Activated CD4-positive, alpha-beta T cell treated with anti-CD3 and anti-CD28 coated beads for 24 hours (primary cell): ENCODE measurements around the gene XXYLT1.
"Not testable (repeated sequence)": the region's sequence is repeated elsewhere in the genome, so short reads cannot be mapped to it uniquely, and the experiment has no call there.

Source experiments
- DNase-seq, 2 donors: peaks; one replicate each; pipeline ENCODE4 v3.0.0-alpha.2; 2020; ENCODE audit warnings: low read depth in 2 of 2

The XXYLT1 gene, protein sequence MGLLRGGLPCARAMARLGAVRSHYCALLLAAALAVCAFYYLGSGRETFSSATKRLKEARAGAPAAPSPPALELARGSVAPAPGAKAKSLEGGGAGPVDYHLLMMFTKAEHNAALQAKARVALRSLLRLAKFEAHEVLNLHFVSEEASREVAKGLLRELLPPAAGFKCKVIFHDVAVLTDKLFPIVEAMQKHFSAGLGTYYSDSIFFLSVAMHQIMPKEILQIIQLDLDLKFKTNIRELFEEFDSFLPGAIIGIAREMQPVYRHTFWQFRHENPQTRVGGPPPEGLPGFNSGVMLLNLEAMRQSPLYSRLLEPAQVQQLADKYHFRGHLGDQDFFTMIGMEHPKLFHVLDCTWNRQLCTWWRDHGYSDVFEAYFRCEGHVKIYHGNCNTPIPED

DNA sequence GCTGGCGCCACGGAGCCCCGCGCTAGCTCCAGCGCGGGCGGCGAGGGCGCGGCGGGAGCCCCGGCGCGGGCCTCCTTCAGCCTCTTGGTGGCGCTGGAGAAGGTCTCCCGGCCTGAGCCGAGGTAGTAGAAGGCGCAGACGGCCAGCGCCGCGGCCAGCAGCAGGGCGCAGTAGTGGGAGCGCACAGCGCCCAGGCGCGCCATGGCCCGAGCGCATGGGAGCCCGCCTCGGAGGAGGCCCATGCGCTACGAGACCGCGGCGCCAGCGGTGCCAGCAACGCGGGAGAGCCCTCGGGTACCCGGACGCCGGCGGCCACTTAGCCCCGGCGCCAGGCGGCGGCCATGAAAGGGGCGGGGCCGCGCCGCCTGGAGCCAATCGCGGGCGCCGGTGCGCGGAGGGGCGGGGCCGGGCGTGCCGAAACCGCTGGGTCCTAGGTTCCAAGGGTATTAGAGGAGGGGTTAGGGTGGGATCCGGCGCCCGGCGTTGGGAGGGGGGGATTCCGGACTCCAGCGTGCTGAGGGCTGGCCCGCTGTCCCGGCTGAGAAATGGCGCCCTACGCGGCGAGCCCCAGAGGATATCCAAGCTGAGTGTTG, at the start of gene XXYLT1:
Gene XXYLT1 (minus strand): TSS at position 343 of the 593 bp plus-strand sequence. CDS start 101 bp downstream, at position 242.
- DNase-seq: peak; percentile 82 to 86

DNA sequence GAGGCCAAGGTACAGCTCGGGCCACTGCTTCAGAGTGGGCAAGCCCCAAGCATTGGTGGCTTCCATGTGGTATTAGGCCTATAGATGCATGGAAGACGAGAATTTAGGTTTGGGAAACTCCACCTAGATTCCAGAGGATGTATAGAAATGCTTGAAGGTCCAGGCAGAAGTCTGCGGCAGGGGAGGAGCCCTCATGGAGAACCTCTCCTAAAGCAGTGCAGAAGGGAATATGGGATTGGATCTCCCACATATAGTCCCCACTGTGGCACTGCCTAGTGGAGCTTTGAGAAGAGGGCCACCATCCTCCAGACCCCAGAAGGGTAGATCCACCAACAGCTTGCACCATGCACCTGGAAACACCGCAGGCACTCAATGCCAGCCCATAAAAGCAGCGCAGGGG, 48.1 kb upstream of the XXYLT1 start:
- DNase-seq: no peak

DNA sequence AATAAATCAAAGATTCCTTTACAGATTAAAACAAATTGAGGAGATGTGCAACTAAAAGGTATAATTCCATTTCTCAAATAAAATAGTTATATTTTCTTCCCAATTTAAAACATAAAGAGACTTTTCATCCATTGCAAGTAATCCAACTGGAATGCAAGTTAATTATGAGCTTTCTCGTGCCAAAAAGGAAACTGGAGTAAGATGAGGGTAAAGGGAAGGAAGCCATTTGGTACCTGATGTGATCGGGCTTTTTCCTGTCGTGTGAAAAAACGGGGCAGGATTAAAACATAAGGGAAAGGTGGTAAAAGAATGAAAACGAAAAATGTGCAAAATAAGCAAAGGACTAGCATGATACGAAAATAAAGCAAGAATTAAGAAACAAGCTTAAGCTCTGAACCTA, 41.8 kb upstream of the XXYLT1 start:
- DNase-seq: no peak

DNA sequence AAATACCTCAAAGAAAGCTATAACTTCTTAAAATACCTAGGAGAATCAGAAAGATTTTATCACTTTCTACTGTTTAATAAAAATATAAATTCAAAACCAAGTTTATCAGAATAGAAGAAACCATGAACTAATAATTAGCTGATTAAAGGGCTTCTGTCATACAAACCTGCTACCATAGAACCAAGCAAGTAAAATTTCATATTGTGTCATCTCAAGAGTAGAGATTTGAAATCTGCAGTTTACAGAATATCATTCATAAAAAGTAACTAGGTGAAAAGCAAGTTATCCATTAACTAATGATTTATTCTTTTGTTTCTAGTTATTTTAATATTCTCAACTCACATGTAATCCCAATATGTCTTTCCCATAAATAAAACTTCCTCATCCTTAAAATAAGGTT, 36.8 kb upstream of the XXYLT1 start:
- no peak for DNase-seq

DNA sequence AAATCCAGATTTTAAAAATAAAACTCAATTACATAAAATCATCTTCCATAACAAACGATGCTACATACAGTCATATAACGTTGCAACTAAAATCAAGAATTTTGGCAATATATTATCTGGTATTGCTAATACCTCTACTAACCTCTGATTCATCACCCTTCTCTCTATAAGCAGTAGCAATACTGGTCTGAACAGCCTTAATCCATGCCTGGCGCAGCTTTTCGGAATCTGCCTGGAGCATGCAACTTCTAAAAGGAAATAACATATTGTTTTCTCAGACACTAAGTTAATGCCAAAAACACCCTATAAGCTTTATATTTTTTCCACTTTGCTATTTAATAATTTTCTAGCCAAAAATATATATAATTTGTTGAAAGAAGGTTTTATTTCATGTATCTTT, 35.4 kb upstream of the XXYLT1 start:
- DNase-seq: no peak

DNA sequence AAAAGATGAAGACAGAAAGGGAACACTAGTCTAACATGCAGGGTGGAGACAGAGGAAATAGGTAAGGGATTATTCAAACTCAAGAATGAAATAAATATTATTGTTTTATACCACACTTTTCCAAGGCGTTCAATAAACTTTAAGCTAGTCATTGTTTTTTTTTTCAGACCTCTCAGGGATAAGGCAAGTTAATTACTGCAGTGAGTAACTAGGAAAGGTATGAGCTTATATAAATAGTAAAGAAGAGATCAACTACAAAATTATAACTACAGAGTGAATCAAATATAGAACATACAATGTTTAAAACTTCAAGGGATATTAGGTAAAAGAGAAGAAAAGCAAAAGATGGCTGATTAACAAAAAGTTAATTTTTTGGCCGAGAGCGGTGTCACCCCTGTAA, 31.5 kb upstream of the XXYLT1 start:
- no peak for DNase-seq

DNA sequence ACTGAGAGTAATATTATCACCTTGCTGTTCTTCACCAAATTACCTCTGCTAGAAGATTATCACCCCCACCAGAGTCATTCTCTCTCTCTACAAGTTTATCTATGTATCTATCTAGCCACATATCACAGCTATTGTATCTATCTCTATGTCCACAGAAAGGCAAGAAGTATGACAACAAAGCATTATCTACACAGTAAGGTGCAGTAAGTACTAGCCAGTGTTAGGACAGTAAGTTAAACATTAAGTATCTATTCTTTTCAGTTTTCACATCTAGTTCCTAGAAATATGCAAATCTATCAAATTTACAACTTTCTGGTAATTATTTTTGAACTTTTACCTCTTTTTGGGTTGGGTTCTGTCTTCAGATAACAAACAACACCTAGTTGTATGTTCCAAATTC, 26.5 kb upstream of the XXYLT1 start:
- DNase-seq: no peak

DNA sequence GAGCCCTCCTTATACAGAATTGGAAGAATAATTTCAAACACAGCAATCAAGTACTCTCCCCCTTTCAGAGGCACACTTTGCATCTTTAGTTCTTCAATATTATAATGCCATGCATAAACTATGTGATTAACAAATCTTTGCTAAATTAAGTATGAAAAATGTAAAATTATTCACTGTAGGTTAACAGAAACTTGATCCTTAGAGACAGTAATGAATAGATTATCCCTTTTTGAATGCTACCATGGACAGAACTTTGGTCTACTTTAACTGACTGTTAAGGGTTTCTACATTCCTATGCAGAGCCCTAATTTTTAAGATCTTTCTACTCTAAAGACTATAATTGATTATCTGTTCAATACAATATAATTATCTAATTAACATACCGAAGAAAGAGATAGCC, 25.7 kb upstream of the XXYLT1 start:
- DNase-seq: no peak

DNA sequence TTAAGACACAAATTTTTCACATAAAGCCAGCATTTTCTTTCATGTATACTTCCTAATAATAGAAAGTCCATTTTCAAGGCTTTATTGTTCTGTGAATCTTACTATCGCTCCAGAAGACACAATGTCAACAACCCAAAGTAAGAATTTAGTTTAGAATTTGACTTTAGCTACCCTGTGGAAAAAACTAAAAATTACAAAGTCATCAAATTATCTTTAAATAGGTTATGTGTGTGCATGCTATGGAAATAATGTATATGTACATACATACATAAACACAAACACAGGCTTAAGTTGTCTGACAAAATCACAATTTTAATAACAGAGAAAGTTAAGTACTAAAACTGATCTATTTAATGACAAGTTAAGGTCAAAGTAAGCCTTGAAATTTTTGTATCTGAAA, 20.2 kb upstream of the XXYLT1 start:
- DNase-seq: no peak

DNA sequence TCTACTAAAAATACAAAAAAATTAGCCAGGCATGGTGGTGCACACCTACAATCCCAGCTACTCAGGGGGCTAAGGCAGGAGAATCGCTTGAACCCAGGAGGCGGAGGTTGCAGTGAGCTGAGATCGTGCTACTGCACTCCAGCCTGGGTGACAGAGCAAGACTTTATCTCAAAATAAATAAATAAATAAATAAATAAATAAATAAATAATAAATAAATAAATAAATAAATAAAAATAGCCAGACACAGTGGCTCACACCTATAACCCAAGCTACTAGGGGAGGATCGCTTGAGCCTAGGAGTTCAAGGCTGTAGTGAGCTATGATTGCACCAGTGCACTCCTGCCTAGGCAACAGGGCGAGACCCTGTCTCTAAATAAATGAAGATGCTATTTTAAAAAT, 19.7 kb upstream of the XXYLT1 start:
- DNase-seq: not testable (repeated sequence)

DNA sequence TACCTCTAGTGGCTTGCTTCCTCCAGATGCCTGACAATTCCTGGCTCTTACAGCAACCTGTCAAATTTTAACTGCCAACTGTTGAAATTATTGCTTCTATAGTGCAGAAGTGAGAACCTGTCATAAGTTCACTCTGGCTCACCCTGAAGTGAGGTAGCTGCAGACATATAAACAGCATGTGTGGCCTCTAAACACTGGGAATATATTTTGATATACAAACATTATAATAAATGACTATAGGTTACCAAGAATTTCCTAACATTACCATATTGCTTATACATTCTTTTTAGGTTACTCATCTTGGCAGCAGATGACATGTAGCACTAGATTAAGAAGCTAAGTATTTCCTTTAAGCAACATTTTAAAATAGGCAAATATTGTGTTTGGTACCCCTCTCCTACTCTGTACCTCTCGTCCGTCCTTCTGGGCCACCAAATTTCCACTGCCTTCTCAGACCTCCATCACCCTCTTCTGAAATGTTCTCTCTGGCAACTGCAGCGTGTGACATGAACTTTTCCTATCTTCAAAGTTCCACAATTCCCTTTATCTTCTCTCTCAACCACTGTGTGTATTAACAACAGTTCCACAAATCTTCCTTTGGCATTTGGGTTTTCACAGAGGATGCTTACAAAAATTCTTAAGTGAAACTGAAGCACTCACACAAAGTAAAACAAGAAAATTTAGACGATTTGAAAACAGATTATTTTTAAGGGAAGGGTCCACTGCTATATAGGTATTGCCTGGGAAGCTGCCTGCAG, 15.3 kb upstream of the XXYLT1 start:
- no peak for DNase-seq

DNA sequence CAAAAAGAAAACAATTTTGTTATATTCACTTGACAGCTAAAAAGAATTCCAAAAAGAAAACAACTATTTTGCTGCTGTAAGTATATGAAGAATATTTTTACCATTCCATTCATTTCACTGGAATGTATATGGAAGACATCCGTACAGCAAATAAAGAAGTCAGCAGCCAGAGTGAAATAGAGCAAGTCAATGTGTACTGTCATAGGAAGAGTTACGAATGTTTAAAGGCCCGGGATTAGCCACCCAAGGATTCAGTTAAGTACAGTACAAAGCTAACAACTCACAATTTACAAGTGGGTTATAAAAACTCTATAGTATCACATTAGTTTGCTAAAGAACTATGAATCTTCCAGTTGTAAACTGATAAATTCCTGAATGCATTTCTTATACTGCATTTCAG, 14.4 kb upstream of the XXYLT1 start:
- no peak for DNase-seq

DNA sequence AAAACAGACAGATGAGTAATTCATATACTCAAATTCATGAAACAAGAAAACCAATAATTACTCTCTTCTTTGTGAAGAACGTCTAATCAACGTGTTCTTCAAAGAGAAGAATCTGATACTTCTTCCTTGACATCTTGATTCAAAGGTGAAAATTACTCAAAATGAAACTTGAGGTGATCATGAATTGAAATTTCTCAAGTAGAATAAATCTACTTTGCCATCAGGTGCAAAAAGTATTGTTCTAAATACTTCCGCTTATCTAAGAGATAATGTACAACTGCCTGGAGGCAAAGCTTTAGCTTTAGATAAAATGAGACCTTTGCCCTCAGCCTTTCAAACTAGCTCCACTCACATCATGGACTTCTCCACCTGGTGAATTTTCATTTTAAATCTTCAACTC, 13.9 kb upstream of the XXYLT1 start:
- no peak for DNase-seq

DNA sequence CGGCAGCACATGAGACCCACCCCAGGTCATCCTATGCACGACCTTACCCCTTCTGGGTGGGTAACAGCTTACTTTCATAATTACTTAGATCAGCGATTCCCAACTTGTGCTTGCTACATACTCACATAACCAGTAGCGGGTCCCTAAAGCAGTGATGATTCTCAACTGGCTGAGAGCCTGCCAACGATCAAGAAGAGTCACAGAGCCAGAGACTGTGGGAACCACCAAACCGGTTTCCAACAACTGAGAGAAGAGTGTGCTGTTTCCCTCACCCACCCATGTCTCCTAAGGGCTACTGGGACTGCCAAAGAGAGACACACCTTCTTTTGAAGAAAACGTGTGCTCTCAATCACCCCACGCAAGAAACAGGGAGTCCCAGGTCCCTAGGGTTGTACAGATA, 12.0 kb upstream of the XXYLT1 start:
- DNase-seq: no peak

DNA sequence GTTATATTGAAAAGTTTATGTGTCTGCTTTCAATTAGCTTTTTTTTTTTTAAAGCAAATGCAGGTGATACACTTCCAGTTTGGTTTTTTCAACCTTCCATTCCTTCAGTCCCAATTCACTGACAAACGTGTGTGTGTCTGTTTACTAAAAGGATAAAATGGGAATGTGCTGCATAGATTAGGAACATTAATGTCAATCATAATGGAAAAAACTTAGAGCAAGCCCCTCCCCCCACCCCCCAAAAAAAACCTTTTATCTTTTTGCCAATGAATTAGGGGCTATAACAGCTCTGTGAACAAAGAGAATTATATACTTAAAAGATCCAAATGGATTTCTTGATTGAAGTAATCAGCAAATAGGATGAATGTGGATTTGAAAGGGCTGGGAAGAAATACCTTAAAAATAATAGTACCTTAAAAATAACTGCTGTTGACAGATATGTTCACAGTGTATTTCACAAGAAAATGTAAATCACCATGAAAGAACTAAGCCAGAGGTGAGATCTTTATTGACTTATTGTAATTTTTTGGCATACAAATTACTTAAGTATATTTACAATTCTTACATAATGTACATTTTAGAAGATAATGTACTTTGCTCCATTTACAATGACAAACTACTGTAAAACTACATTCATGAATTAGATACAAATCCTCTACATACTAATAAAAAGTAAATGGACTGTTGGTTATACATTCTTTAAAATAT, 3.5 kb upstream of the XXYLT1 start:
- no peak for DNase-seq

DNA sequence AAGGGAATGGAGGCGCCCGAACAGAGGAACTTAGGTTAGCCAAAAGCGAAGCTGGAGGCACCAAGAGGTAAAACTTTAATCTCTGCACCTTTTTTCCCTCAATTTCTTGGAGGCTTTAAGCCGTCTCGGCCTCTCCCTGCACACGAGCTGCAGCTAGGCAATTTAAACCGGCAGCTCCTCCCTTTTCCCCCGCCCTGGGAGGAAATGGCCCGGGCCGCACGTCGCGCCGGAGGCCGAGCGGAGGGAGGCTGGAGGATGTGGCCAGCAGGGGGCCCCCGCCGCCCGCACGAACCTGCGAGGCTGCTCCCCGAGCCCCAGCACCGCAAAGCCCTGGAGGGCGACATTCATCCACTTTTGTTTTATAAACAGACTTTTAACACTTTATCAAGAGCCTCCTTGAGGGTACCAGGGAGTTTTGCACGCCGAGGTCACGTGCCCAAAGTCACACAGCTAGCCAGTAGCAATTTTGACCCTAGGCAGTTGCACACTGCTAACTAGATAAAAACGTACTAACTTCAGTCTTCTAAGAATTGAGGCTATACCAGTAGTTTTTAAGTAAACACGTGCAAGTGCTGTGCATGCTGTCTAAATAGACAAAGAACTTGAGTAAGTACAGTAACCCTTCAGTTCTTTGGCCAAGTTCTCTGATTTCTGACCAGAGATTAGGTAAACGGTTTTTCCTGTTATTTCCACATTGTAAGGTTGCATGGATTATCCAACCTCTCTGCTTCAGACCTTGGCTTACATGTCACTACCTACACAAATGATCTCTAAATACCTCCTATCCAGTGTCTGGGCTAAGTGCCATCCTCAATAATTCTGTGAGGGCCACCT, 668 bp upstream of the XXYLT1 start:
- peak; percentile 84 to 86 for DNase-seq

DNA sequence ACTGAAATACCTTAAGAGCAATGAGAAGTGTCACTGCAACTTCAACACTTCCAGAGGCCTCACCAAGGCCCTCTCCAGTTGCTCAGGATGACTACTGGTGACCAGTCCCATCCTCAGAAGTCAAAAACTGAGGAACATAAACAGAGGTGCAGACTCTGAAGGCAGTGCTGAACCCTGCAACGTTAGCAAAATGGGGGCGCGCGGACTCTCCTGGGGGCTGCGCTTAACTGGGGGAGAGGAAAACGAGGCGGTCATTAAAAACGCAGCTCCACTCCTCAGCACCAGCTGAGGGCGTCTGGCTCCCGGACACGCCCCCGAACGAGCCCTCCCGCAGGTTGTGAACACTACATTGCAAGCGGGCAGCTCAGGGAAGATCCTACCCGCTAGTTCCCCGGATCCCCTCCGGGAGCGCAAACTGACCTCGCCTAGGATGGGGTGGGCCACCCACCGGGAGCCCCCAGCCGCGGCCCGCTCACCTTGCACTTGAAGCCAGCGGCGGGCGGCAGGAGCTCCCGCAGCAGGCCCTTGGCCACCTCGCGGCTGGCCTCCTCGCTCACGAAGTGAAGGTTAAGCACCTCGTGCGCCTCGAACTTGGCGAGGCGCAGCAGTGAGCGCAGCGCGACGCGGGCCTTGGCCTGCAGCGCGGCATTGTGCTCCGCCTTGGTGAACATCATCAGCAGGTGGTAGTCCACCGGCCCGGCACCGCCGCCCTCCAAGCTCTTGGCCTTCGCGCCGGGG, 711 bp downstream of the XXYLT1 start:
- DNase-seq: peak; percentile 18 to 43

DNA sequence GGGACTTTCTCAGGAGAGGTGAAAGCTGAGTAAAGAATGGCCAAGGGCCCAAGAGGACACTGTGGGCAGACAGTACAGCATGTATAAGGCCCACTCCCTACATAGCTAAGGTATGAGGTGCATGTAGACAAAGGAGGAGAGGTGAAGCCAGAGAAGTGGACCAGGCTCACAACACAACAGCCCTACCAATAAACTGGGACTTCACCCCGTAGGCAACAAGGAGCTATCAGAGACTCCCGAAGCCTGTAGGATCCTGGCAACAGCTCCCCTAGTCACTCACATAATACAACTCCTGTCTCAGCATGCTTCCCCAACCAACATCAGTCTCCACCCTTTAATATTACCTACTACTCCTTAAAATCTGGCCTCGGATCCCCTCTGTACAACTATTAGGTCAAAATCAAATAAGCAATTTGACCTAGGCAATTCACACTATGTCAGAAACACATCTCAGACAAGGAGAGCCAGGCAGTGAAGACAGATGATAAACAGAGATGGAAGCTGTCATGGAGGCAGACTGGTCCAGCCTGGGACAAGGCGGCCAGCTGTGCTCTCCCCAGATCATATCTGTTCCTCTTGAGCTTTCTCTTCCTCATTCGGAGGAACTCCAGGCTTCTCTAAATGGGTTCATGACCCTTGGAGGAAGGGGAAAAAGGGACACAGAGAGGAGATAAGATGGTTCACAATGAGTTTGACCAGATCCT, 1.4 kb downstream of the XXYLT1 start:
- no peak for DNase-seq

DNA sequence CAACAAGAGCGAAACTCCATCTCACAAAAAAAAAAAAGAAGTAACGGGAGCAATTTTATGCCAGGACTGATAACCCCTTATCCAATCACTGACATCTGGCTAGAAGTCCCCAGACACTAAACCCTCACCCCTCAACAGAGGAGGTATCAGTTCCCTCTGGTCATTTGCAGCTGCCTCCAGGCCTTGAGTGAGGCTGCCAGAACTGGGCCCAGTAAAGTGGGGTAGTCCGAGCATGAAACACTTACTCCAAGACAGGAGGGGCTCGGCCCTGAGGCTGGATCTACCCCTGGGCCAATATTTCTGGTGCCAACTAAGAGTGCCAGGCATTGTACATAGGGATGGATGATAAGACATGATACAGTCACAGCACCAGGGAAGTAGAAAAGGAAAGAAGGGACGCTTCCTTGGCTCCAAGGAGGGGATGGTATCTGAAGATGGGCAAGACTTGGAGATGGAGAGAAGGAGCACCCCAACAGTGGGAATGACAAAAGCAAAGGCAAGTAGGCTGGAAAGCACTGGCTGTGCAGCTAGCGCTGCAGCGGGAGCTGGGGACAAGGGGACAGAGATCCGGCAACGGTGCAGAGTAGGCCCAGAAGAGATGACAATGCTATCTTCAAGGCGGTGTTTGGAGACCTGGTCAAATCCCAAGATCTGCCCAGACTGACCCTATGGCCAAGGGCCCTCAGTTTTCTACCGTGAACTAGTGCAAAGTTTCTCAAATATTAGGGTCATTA, 2.2 kb downstream of the XXYLT1 start:
- no peak for DNase-seq
